Esophagus muscularis mucosa (tissue), 4 donors: ENCODE results near the gene KHK. TPM values are rescaled to one million over a fixed set of nuclear protein-coding genes. Genes with fewer than 3 reads are reported as not detected.

ENCODE experiments used
- DNase-seq: peaks from one replicate; pipeline ENCODE4 v3.0.0-alpha.2; 2017; ENCODE audit errors: extremely low spot score
- H3K27ac ChIP-seq, 4 donors: fragments of 200-600 bp; sonication (generic); replicated peaks in 1 of 4; 1 replicate in 3 of 4; 2 replicates in 1 of 4; pipeline ENCODE4 v1.5.1; 2016 to 2019; ENCODE audit warnings: mild to moderate bottlenecking in 1 of 4
- H3K27me3 ChIP-seq, 4 donors: fragments of 200-600 bp; sonication (generic); one replicate each; pipeline versions ENCODE4 v1.5.1 to v1.6.0; 2016 to 2019
- H3K36me3 ChIP-seq, 4 donors: fragments of 200-600 bp; sonication (generic); one replicate each; pipeline ENCODE4 v1.5.1; 2016 to 2019
- H3K4me1 ChIP-seq, 4 donors: fragments of 200-600 bp; sonication (generic); one replicate each; pipeline ENCODE4 v1.5.1; 2016 to 2019
- H3K4me3 ChIP-seq, 4 donors: fragments of 200-600 bp; sonication (generic); 1 replicate in 2 of 4; 2 replicates in 2 of 4; pipeline ENCODE4 v1.5.1; 2016 to 2019; ENCODE audit warnings: mild to moderate bottlenecking in 4 of 4, moderate library complexity in 1 of 4
- H3K9me3 ChIP-seq, 4 donors: fragments of 200-600 bp; sonication (generic); 1 replicate in 3 of 4; 2 replicates in 1 of 4; pipeline ENCODE4 v1.5.1; 2016 to 2019
- CTCF ChIP-seq, 3 experiments: fragments of 200-600 bp in 2 of 3; fragments of 450-650 bp in 1 of 3; sonication (generic) in 2 of 3; IDR thresholded peaks; one replicate each; pipeline ENCODE4 v1.5.1; 2017 to 2019; ENCODE audit warnings: antibody characterized with exemption in 3 of 3, mild to moderate bottlenecking in 2 of 3, moderate library complexity in 1 of 3
- EP300 ChIP-seq: sonication (generic); formaldehyde crosslinking; IDR thresholded peaks from one replicate; pipeline ENCODE4 v1.6.1; 2017; ENCODE audit warnings: antibody characterized with exemption
- POLR2A ChIP-seq: fragments of 450-650 bp; IDR thresholded peaks from one replicate; pipeline ENCODE4 v1.6.1; 2017; ENCODE audit warnings: antibody characterized with exemption, moderate library complexity, mild to moderate bottlenecking, low read depth
- POLR2AphosphoS5 ChIP-seq, 2 donors: sonication (generic); formaldehyde crosslinking; IDR thresholded peaks; one replicate each; pipeline ENCODE4 v1.6.1; 2017; ENCODE audit warnings: antibody characterized with exemption in 2 of 2
- WGBS: methylation state at CpG from one replicate; pipeline ENCODE4 v1.1.5; 2018; 5-methylcytosine and 5-hydroxymethylcytosine counted together
- intact Hi-C: fragments of 100-400 bp; cut with DNase I; formaldehyde crosslinking; loops from one replicate; pipeline ENCODE4 v1.15.1; 2023
- total RNA-seq, 4 donors: library from RNA; depleted of rRNA; stranded (reverse); fragments of >200 nt; gene quantifications; one replicate each; pipeline versions ENCODE4 v1.1.0 to v1.2.1, GENCODE V29; 2016

The KHK gene
- total RNA-seq, 4 donors from 2014 or later = 1.2 to 6.3 (median 1.7) TPM

- H3K4me1 ChIP-seq = peaks cover 0 to 27% (median 4%) of the 10 kb centered on the region in 4 donors
- no peak overlapping the region for H3K4me3 ChIP-seq
- WGBS = 90% methylated on average over 10 of the region's 10 CpGs
- intact Hi-C loops = no loop called here
- no peaks in the 10 kb centered on the region for H3K9me3 ChIP-seq
- TF ChIP-seq POLR2A (no peak), EP300 (no peak), POLR2AphosphoS5 (IDR thresholded peaks at IDR 0.05) (no peak), CTCF (IDR thresholded peaks at IDR 0.05) (no peak)
- no peak overlapping the region for H3K27ac ChIP-seq
- DNase-seq = no peak
- H3K27me3 ChIP-seq = no peaks in the 10 kb centered on the region
- H3K36me3 ChIP-seq = peaks cover 17 to 82% (median 76%) of the 10 kb centered on the region in 4 donors
Observed at GRCh38 chr2:27058210-27058609, 28.4 kb upstream of the KHK start.

GRCh38 chr2:27059141-27059820 is 27.3 kb upstream of the KHK start:
- peaks cover 17 to 72% (median 65%) of the 10 kb centered on the region in 4 donors for H3K36me3 ChIP-seq
- WGBS = 81% methylated on average over 15 of the region's 15 CpGs
- DNase-seq = no peak
- H3K4me1 ChIP-seq = peaks cover 0 to 27% (median 10%) of the 10 kb centered on the region in 4 donors
- H3K27ac ChIP-seq = peak overlapping the region in 1 of 4 donors; percentile 16
- no peak overlapping the region for H3K4me3 ChIP-seq
- H3K9me3 ChIP-seq = no peaks in the 10 kb centered on the region
- no peaks in the 10 kb centered on the region for H3K27me3 ChIP-seq
- no peak for TF ChIP-seq POLR2A
- no peak for TF ChIP-seq CTCF (IDR thresholded peaks at IDR 0.05)
- no peak for TF ChIP-seq EP300
- TF ChIP-seq POLR2AphosphoS5 (IDR thresholded peaks at IDR 0.05) = no peak
- intact Hi-C loops = no loop called here

GRCh38 chr2:27060323-27060722 is 26.2 kb upstream of the KHK start:
- no peak for TF ChIP-seq CTCF (IDR thresholded peaks at IDR 0.05)
- TF ChIP-seq POLR2A = no peak
- peak in 1 of 2 donors; percentile 15 for TF ChIP-seq POLR2AphosphoS5 (IDR thresholded peaks at IDR 0.05)
- TF ChIP-seq EP300 = no peak
- no peak for DNase-seq
- 94% methylated on average over 3 of the region's 3 CpGs for WGBS
- Histone ChIP-seq H3K4me1 (peaks cover 0 to 24% (median 11%) of the 10 kb centered on the region in 4 donors), H3K27ac (no peak overlapping the region), H3K4me3 (no peak overlapping the region), H3K27me3 (no peaks in the 10 kb centered on the region), H3K9me3 (no peaks in the 10 kb centered on the region), H3K36me3 (peaks cover 17 to 68% (median 59%) of the 10 kb centered on the region in 4 donors)
- intact Hi-C loops = no loop called here

- TF ChIP-seq CTCF (IDR thresholded peaks at IDR 0.05) (no peak), POLR2A (no peak), EP300 (no peak), POLR2AphosphoS5 (IDR thresholded peaks at IDR 0.05) (no peak)
- DNase-seq = no peak
- peaks cover 19 to 42% (median 36%) of the 10 kb centered on the region in 4 donors for H3K4me1 ChIP-seq
- WGBS = 85% methylated on average over 3 of the region's 3 CpGs
- H3K27ac ChIP-seq = no peak overlapping the region
- H3K27me3 ChIP-seq = no peaks in the 10 kb centered on the region
- H3K4me3 ChIP-seq = no peak overlapping the region
- intact Hi-C loops = no loop called here
- no peaks in the 10 kb centered on the region for H3K9me3 ChIP-seq
- H3K36me3 ChIP-seq = peaks cover 5 to 65% (median 47%) of the 10 kb centered on the region in 4 donors
Observed at GRCh38 chr2:27065128-27065527, 21.4 kb upstream of the KHK start.

- intact Hi-C loops = no loop called here
- DNase-seq = no peak
- H3K36me3 ChIP-seq = peaks cover 5 to 61% (median 40%) of the 10 kb centered on the region in 4 donors
- H3K4me3 ChIP-seq = no peak overlapping the region
- H3K27ac ChIP-seq = no peak overlapping the region
- WGBS = 94% methylated on average over 5 of the region's 5 CpGs
- H3K9me3 ChIP-seq = no peaks in the 10 kb centered on the region
- peaks cover 32 to 58% (median 50%) of the 10 kb centered on the region in 4 donors for H3K4me1 ChIP-seq
- no peak for TF ChIP-seq POLR2AphosphoS5 (IDR thresholded peaks at IDR 0.05)
- TF ChIP-seq POLR2A = no peak
- TF ChIP-seq CTCF (IDR thresholded peaks at IDR 0.05) = no peak
- no peak for TF ChIP-seq EP300
- H3K27me3 ChIP-seq = no peaks in the 10 kb centered on the region
Observed at GRCh38 chr2:27067385-27067784, 19.2 kb upstream of the KHK start.
